PC-9 (cell line): Measurements from ENCODE around the gene KRT80. TPM values are rescaled to one million over a fixed set of nuclear protein-coding genes. Genes with fewer than 3 reads are reported as not detected.
A peak's percentile ranks its signal among the peaks of the same experiment; 100 is the strongest.

ENCODE experiments used
- BruUV-seq: library from RNA; stranded (reverse); fragments of 400-500 nt; replicated peaks from 2 replicates; lab custom pipeline; 2021; lab: Mats Ljungman, UMichigan
- CTCF ChIA-PET: fragments of 300-600 bp; sonication (Branson Sonifier 250); formaldehyde crosslinking; loops from one replicate; lab custom pipeline; 2022; ENCODE audit warnings: antibody characterized with exemption; lab: Charles Lee
- POLR2A ChIA-PET: fragments of 300-600 bp; sonication (Branson Sonifier 250); formaldehyde crosslinking; loops from one replicate; lab custom pipeline; 2022; ENCODE audit warnings: antibody characterized with exemption; ENCODE audit not compliant: unreplicated experiment; lab: Charles Lee
- DNase-seq, 2 experiments: peaks; one replicate each; pipeline versions ENCODE4 v3.0.0 to v3.0.0-alpha.2; 2015 to 2022; ENCODE audit warnings: mixed read lengths in 1 of 2
- H2AFZ ChIP-seq: fragments of 200-600 bp; sonication (generic); 2 replicates; pipeline ENCODE4 v1.8.1; 2017; ENCODE audit warnings: antibody characterized with exemption
- H3F3A ChIP-seq: fragments of 200-600 bp; sonication (generic); 2 replicates; pipeline ENCODE4 v1.8.1; 2017; ENCODE audit warnings: antibody characterized with exemption, mild to moderate bottlenecking, low read depth; ENCODE audit not compliant: insufficient read depth
- H3K27ac ChIP-seq: fragments of 200-600 bp; sonication (generic); 2 replicates; pipeline ENCODE4 v1.6.1; 2016; ENCODE audit warnings: mixed run types
- H3K27me3 ChIP-seq: fragments of 200-600 bp; sonication (generic); 2 replicates; pipeline ENCODE4 v1.6.1; 2016; ENCODE audit warnings: low read depth, mixed run types; ENCODE audit not compliant: insufficient read depth
- H3K36me3 ChIP-seq: fragments of 200-600 bp; sonication (generic); 2 replicates; pipeline ENCODE4 v1.6.1; 2016; ENCODE audit warnings: low read depth, mixed run types
- H3K4me1 ChIP-seq: fragments of 200-600 bp; sonication (generic); replicated peaks from 2 replicates; pipeline ENCODE4 v1.6.1; 2016; ENCODE audit warnings: mixed run types; ENCODE audit not compliant: insufficient read depth
- H3K4me2 ChIP-seq: fragments of 200-600 bp; sonication (generic); 2 replicates; pipeline ENCODE4 v1.6.1; 2017; ENCODE audit warnings: mixed run types
- H3K4me3 ChIP-seq: fragments of 200-600 bp; sonication (generic); 2 replicates; pipeline ENCODE4 v1.6.1; 2016; ENCODE audit warnings: mixed run types
- H3K79me2 ChIP-seq: fragments of 200-600 bp; sonication (generic); 2 replicates; pipeline ENCODE4 v1.6.1; 2017; ENCODE audit warnings: low read depth, mixed run types
- H3K9me2 ChIP-seq: fragments of 200-600 bp; sonication (generic); 2 replicates; pipeline ENCODE4 v1.8.1; 2017; ENCODE audit warnings: mild to moderate bottlenecking; ENCODE audit not compliant: insufficient read depth
- H3K9me3 ChIP-seq: fragments of 200-600 bp; sonication (generic); 2 replicates; pipeline ENCODE4 v1.8.1; 2016; ENCODE audit warnings: low read depth; ENCODE audit not compliant: insufficient read depth
- H4K20me1 ChIP-seq: fragments of 200-600 bp; sonication (generic); 2 replicates; pipeline ENCODE4 v1.8.1; 2017; ENCODE audit not compliant: insufficient read depth
- CTCF ChIP-seq: fragments of 200-600 bp; sonication (generic); conservative IDR thresholded peaks from 2 replicates; pipeline ENCODE4 v1.6.1; 2017; ENCODE audit warnings: mixed run types, antibody characterized with exemption, mild to moderate bottlenecking, moderate library complexity
- EZH2 ChIP-seq: fragments of 200-600 bp; sonication (generic); IDR thresholded peaks from 2 replicates; pipeline ENCODE4 v1.8.0; 2017; ENCODE audit warnings: antibody characterized with exemption, low read depth
- intact Hi-C: fragments of 100-400 bp; cut with micrococcal nuclease; formaldehyde crosslinking; loops from one replicate; pipeline ENCODE4 v1.10.0; 2022; ENCODE audit not compliant: unreplicated experiment
- total RNA-seq: library from RNA; stranded (reverse); gene quantifications from 2 replicates; pipeline ENCODE4 v1.2.3, GENCODE V29; 2021

KRT80 gene
- total RNA-seq, 1 experiment from 2014 or later: 94.9 TPM

GRCh38 chr12:52232203-52232673 lies 40.4 kb upstream of the KRT80 start:
- Histone ChIP-seq H3K4me1 (peaks cover 65% of the 10 kb centered on the region), H3K9me3 (no peaks in the 10 kb centered on the region), H3K9me2 (no peaks in the 10 kb centered on the region), H3K4me2 (peak overlapping the region; percentile 99), H3K4me3 (peak overlapping the region; percentile 96), H3K36me3 (peaks cover 30% of the 10 kb centered on the region), H3K27ac (peak overlapping the region; percentile 97), H2AFZ (no peak overlapping the region), H4K20me1 (peaks cover 38% of the 10 kb centered on the region), H3F3A (peaks cover 78% of the 10 kb centered on the region), H3K79me2 (peaks cover 58% of the 10 kb centered on the region), H3K27me3 (no peaks in the 10 kb centered on the region)
- CTCF ChIA-PET: interaction anchor here (0.6 to 1.2 kb wide), 3 partner anchors 38 to 77 kb away, joined by 3 to 4 read pairs (median 3); no protein-coding TSS in a partner anchor
- TF ChIP-seq EZH2: no peak
- TF ChIP-seq CTCF: no peak
- no peak for DNase-seq
- BruUV-seq: TSS peak; percentile 70
- intact Hi-C loops: loop anchor here (2.0 to 5.0 kb wide), 3 partner anchors 75 to 715 kb away; partner anchors contain the start of gene KRT18
- POLR2A ChIA-PET: interaction anchor here (0.6 to 3.2 kb wide), 14 partner anchors 17 to 816 kb away, joined by 3 to 34 read pairs (median 5); no protein-coding TSS in a partner anchor

GRCh38 chr12:52231305-52232202 lies 39.7 kb upstream of the KRT80 start:
- no peak overlapping the region for H2AFZ ChIP-seq
- peak overlapping the region; percentile 96 for H3K4me3 ChIP-seq
- TF ChIP-seq CTCF (no peak), EZH2 (no peak)
- H3K79me2 ChIP-seq: peaks cover 52% of the 10 kb centered on the region
- H3K36me3 ChIP-seq: peaks cover 23% of the 10 kb centered on the region
- H3K4me2 ChIP-seq: peak overlapping the region; percentile 99
- H4K20me1 ChIP-seq: peaks cover 31% of the 10 kb centered on the region
- no peaks in the 10 kb centered on the region for H3K27me3 ChIP-seq
- no peaks in the 10 kb centered on the region for H3K9me2 ChIP-seq
- BruUV-seq: no TSS peak
- H3K27ac ChIP-seq: peak overlapping the region; percentile 97
- POLR2A ChIA-PET: interaction anchor here (0.5 to 3.2 kb wide), 14 partner anchors 16 to 714 kb away, joined by 3 to 34 read pairs (median 6); no protein-coding TSS in a partner anchor
- peaks cover 72% of the 10 kb centered on the region for H3F3A ChIP-seq
- CTCF ChIA-PET: interaction anchor here (0.5 to 0.6 kb wide), 4 partner anchors 16 to 588 kb away, joined by 3 to 8 read pairs (median 6); no protein-coding TSS in a partner anchor
- DNase-seq: peak; percentile 86 to 93
- H3K9me3 ChIP-seq: no peaks in the 10 kb centered on the region
- peaks cover 65% of the 10 kb centered on the region for H3K4me1 ChIP-seq
- intact Hi-C loops: loop anchor here (1.0 to 5.0 kb wide), 6 partner anchors 39 to 716 kb away; partner anchors contain the start of genes KRT18 and KRT80
